SH-SY5Y (cell line): ENCODE results near the gene ZFYVE1.

Source experiments
- GATA2 ChIP-seq: IDR thresholded peaks from 2 replicates; pipeline ENCODE4 v1.6.1; 2011; ENCODE audit warnings: mild to moderate bottlenecking, low read depth, low read length
- GATA3 ChIP-seq: IDR thresholded peaks from 2 replicates; pipeline ENCODE4 v1.6.1; 2011; ENCODE audit warnings: low read depth, mild to moderate bottlenecking, low read length, moderate library complexity

DNA sequence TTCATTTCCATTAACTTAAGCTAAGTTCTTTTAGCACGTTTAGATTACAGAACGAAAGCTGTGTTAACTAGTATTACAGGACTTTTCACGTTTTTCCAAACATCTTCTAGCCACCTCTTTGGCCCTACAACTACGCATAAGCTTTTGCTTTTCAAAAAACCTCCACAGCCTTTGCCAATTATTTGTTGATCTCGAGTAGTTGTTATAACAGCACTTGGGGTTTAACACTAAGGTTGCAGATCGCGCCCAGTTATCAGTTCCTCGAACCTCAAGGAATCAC is 31.0 kb upstream of the ZFYVE1 start:
- TF ChIP-seq GATA2 (no peak), GATA3 (no peak)
